Esophagus muscularis mucosa (tissue), 4 donors: ENCODE results near the gene EIF4G3.

ENCODE experiments used
- CTCF ChIP-seq, 3 experiments: fragments of 200-600 bp in 2 of 3; fragments of 450-650 bp in 1 of 3; sonication (generic) in 2 of 3; IDR thresholded peaks; one replicate each; pipeline ENCODE4 v1.5.1; 2017 to 2019; ENCODE audit warnings: antibody characterized with exemption in 3 of 3, mild to moderate bottlenecking in 2 of 3, moderate library complexity in 1 of 3
- EP300 ChIP-seq: sonication (generic); formaldehyde crosslinking; IDR thresholded peaks from one replicate; pipeline ENCODE4 v1.6.1; 2017; ENCODE audit warnings: antibody characterized with exemption
- POLR2A ChIP-seq: fragments of 450-650 bp; IDR thresholded peaks from one replicate; pipeline ENCODE4 v1.6.1; 2017; ENCODE audit warnings: antibody characterized with exemption, moderate library complexity, mild to moderate bottlenecking, low read depth
- POLR2AphosphoS5 ChIP-seq, 2 donors: sonication (generic); formaldehyde crosslinking; IDR thresholded peaks; one replicate each; pipeline ENCODE4 v1.6.1; 2017; ENCODE audit warnings: antibody characterized with exemption in 2 of 2

DNA sequence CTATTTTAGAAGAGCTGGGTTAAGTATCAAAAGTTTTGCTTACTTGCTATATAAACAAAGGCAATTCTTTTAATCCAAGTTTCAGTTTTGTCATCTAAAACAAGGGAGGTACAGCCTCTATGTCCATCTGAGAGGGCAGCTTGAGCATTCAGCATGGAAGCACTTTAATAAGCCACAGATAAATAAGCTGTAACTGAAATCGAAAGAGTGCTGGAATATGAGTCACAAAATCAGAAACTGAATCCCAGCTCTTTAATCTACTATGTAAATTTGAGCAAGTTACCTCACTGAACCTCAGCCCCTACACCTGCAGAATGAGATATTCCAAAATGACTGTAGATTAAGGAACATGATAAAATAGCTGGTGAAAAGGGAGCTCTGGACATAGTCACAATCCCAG lies 309.6 kb downstream of the EIF4G3 start:
- no peak for TF ChIP-seq CTCF (IDR thresholded peaks at IDR 0.05)
- no peak for TF ChIP-seq POLR2A
- no peak for TF ChIP-seq POLR2AphosphoS5 (IDR thresholded peaks at IDR 0.05)
- TF ChIP-seq EP300, result no peak
